HEK293 (cell line): ENCODE data around the gene HEG1.

Experiments used
- CTCF ChIA-PET: fragments of 350-600 bp; formaldehyde crosslinking; extraction: SDS; loops from one replicate; lab custom pipeline; 2021; ENCODE audit warnings: antibody characterized with exemption; lab: Yijun Ruan, JAX
- POLR2A ChIA-PET: fragments of 300-600 bp; formaldehyde crosslinking; extraction: SDS; loops from one replicate; lab custom pipeline; 2020; ENCODE audit warnings: antibody characterized with exemption, inconsistent platforms; lab: Yijun Ruan, JAX
- H3K27ac ChIP-seq: fragments of 200-500 bp; sonication (Bioruptor generic); 2 replicates; pipeline ENCODE4 v1.5.1; 2014; ENCODE audit warnings: low read depth, low read length, control low read depth, inconsistent platforms; ENCODE audit errors: extremely low read depth
- H3K36me3 ChIP-seq, 2 experiments: fragments of 200-500 bp in 1 of 2; sonication (Bioruptor generic) in 1 of 2; 1 replicate in 1 of 2; 2 replicates in 1 of 2; pipeline ENCODE4 v1.5.1; 2014 to 2017; ENCODE audit warnings: inconsistent platforms in 2 of 2, low read length in 2 of 2; ENCODE audit not compliant: control insufficient read depth in 2 of 2, insufficient read depth in 1 of 2
- H3K4me1 ChIP-seq: fragments of 200-500 bp; sonication (Bioruptor generic); 2 replicates; pipeline ENCODE4 v1.5.1; 2014; ENCODE audit warnings: mild to moderate bottlenecking, low read length, inconsistent platforms; ENCODE audit not compliant: control insufficient read depth, insufficient read depth
- H3K4me3 ChIP-seq: 2 replicates; pipeline ENCODE4 v1.5.1; 2011; ENCODE audit warnings: low read depth, mild to moderate bottlenecking, control low read depth, low read length, moderate library complexity
- H3K9me3 ChIP-seq: fragments of 200-500 bp; sonication (Bioruptor generic); 2 replicates; pipeline ENCODE4 v1.5.1; 2014; ENCODE audit warnings: low read depth, low read length, inconsistent platforms; ENCODE audit not compliant: control insufficient read depth, insufficient read depth
- GLIS1 ChIP-seq: fragments of 450-650 bp; formaldehyde crosslinking; IDR thresholded peaks from 2 replicates; pipeline ENCODE4 v1.5.1; 2016; ENCODE audit warnings: missing biosample characterization, missing genetic modification characterization
- ZBTB20 ChIP-seq: fragments of 450-650 bp; formaldehyde crosslinking; IDR thresholded peaks from 2 replicates; pipeline ENCODE4 v1.5.1; 2016; ENCODE audit warnings: missing biosample characterization, missing genetic modification characterization
- ZBTB21 ChIP-seq: fragments of 450-650 bp; formaldehyde crosslinking; IDR thresholded peaks from 2 replicates; pipeline ENCODE4 v1.5.1; 2017; ENCODE audit warnings: missing biosample characterization, missing genetic modification characterization
- ZEB2 ChIP-seq: fragments of 450-650 bp; formaldehyde crosslinking; IDR thresholded peaks from 2 replicates; pipeline ENCODE4 v1.5.1; 2016; ENCODE audit warnings: missing biosample characterization, missing genetic modification characterization
- ZFP41 ChIP-seq: fragments of 450-650 bp; formaldehyde crosslinking; IDR thresholded peaks from 2 replicates; pipeline ENCODE4 v1.5.1; 2016; ENCODE audit warnings: missing biosample characterization, missing genetic modification characterization, borderline replicate concordance
- ZNF184 ChIP-seq: fragments of 450-650 bp; IDR thresholded peaks from 2 replicates; pipeline ENCODE4 v1.5.1; 2018; ENCODE audit warnings: missing biosample characterization, mild to moderate bottlenecking, missing genetic modification characterization
- ZNF239 ChIP-seq: fragments of 450-650 bp; formaldehyde crosslinking; IDR thresholded peaks from 2 replicates; pipeline ENCODE4 v1.5.1; 2016; ENCODE audit warnings: missing biosample characterization, missing genetic modification characterization
- ZNF24 ChIP-seq: fragments of 450-650 bp; formaldehyde crosslinking; IDR thresholded peaks from 2 replicates; pipeline ENCODE4 v1.5.1; 2016; ENCODE audit warnings: missing biosample characterization, missing genetic modification characterization
- ZNF366 ChIP-seq: fragments of 450-650 bp; formaldehyde crosslinking; conservative IDR thresholded peaks from 2 replicates; pipeline ENCODE4 v1.5.1; 2016; ENCODE audit warnings: missing biosample characterization, missing genetic modification characterization
- ZNF404 ChIP-seq: fragments of 450-650 bp; formaldehyde crosslinking; IDR thresholded peaks from 2 replicates; pipeline ENCODE4 v1.5.1; 2017; ENCODE audit warnings: missing biosample characterization, missing genetic modification characterization
- ZNF548 ChIP-seq: fragments of 450-650 bp; formaldehyde crosslinking; IDR thresholded peaks from 2 replicates; pipeline ENCODE4 v1.5.1; 2016; ENCODE audit warnings: missing biosample characterization, missing genetic modification characterization
- ZNF585B ChIP-seq: fragments of 450-650 bp; formaldehyde crosslinking; IDR thresholded peaks from 2 replicates; pipeline ENCODE4 v1.5.1; 2016; ENCODE audit warnings: missing biosample characterization, missing genetic modification characterization
- ZNF660 ChIP-seq: fragments of 450-650 bp; IDR thresholded peaks from 2 replicates; pipeline ENCODE4 v1.5.1; 2018; ENCODE audit warnings: missing biosample characterization, mild to moderate bottlenecking, missing genetic modification characterization
- ZNF776 ChIP-seq: fragments of 450-650 bp; formaldehyde crosslinking; IDR thresholded peaks from 2 replicates; pipeline ENCODE4 v1.5.0; 2017; ENCODE audit warnings: missing biosample characterization, missing genetic modification characterization, borderline replicate concordance
- ZSCAN30 ChIP-seq: fragments of 450-650 bp; IDR thresholded peaks from 2 replicates; pipeline ENCODE4 v1.5.1; 2018; ENCODE audit warnings: missing biosample characterization, mild to moderate bottlenecking, missing genetic modification characterization, moderate library complexity
- TF ChIP-seq, protein P1 (sequence below): fragments of 450-650 bp; formaldehyde crosslinking; IDR thresholded peaks from 2 replicates; pipeline ENCODE4 v1.5.1; 2016; ENCODE audit warnings: missing biosample characterization, missing genetic modification characterization
- TF ChIP-seq, protein P2 (sequence below): fragments of 450-650 bp; formaldehyde crosslinking; IDR thresholded peaks from 2 replicates; pipeline ENCODE4 v1.5.1; 2016; ENCODE audit warnings: missing biosample characterization, missing genetic modification characterization
- TF ChIP-seq, protein P3 (sequence below): fragments of 450-650 bp; formaldehyde crosslinking; IDR thresholded peaks from 2 replicates; pipeline ENCODE4 v1.5.1; 2016; ENCODE audit warnings: missing biosample characterization, missing genetic modification characterization
- TF ChIP-seq, protein P4 (sequence below): fragments of 450-650 bp; formaldehyde crosslinking; IDR thresholded peaks from 2 replicates; pipeline ENCODE4 v1.5.1; 2016; ENCODE audit warnings: missing biosample characterization, missing genetic modification characterization
- TF ChIP-seq, protein P5 (sequence below): fragments of 450-650 bp; formaldehyde crosslinking; IDR thresholded peaks from 2 replicates; pipeline ENCODE4 v1.5.1; 2016; ENCODE audit warnings: missing biosample characterization, missing genetic modification characterization
- TF ChIP-seq, protein P6 (sequence below): fragments of 450-650 bp; formaldehyde crosslinking; IDR thresholded peaks from 2 replicates; pipeline ENCODE4 v1.5.1; 2016; ENCODE audit warnings: missing biosample characterization, missing genetic modification characterization

The HEG1 gene

DNA sequence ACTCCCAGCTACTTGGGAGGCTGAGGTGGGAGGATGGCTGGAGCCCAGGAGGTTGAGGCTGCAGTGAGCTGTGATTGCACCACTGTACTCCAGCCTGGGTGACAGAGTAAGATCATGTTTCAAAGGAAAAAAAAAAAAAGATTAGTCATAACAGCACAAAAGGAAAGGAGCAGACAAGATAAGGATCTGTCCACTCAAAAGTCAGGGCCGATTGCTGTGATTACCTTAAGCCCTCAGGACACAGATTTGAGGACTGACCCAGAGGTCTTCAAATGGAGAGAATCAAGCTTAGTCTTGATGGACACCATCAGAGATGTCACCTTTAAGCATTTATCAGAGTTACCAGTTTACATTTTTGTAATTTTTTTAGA, 23.9 kb upstream of the HEG1 start (continued):
- no peak for TF ChIP-seq ZNF776 (tag by site-specific recombination)
- TF ChIP-seq, protein P1, sequence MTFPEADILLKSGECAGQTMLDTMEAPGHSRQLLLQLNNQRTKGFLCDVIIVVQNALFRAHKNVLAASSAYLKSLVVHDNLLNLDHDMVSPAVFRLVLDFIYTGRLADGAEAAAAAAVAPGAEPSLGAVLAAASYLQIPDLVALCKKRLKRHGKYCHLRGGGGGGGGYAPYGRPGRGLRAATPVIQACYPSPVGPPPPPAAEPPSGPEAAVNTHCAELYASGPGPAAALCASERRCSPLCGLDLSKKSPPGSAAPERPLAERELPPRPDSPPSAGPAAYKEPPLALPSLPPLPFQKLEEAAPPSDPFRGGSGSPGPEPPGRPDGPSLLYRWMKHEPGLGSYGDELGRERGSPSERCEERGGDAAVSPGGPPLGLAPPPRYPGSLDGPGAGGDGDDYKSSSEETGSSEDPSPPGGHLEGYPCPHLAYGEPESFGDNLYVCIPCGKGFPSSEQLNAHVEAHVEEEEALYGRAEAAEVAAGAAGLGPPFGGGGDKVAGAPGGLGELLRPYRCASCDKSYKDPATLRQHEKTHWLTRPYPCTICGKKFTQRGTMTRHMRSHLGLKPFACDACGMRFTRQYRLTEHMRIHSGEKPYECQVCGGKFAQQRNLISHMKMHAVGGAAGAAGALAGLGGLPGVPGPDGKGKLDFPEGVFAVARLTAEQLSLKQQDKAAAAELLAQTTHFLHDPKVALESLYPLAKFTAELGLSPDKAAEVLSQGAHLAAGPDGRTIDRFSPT (tag by site-specific recombination): peak; percentile 25; the same call in 1 of the 2 replicates
- TF ChIP-seq, protein P2, sequence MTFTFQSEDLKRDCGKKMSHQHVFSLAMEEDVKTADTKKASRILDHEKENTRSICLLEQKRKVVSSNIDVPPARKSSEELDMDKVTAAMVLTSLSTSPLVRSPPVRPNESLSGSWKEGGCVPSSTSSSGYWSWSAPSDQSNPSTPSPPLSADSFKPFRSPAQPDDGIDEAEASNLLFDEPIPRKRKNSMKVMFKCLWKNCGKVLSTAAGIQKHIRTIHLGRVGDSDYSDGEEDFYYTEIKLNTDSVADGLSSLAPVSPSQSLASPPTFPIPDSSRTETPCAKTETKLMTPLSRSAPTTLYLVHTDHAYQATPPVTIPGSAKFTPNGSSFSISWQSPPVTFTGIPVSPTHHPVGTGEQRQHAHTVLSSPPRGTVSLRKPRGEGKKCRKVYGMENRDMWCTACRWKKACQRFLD (tag by site-specific recombination): no peak
- no peak for TF ChIP-seq ZNF585B (tag by site-specific recombination)
- TF ChIP-seq ZBTB21 (tag by site-specific recombination): no peak
- TF ChIP-seq ZEB2 (tag by site-specific recombination): no peak
- TF ChIP-seq ZNF404 (tag by site-specific recombination): no peak
- TF ChIP-seq ZBTB20 (tag by site-specific recombination): no peak
- TF ChIP-seq ZNF548 (tag by site-specific recombination): 0 out of 2 replicates have a peak, but pooled peaks have one; percentile 14
- TF ChIP-seq GLIS1 (tag by site-specific recombination): 0 out of 2 replicates have a peak, but pooled peaks have one; percentile 14

DNA sequence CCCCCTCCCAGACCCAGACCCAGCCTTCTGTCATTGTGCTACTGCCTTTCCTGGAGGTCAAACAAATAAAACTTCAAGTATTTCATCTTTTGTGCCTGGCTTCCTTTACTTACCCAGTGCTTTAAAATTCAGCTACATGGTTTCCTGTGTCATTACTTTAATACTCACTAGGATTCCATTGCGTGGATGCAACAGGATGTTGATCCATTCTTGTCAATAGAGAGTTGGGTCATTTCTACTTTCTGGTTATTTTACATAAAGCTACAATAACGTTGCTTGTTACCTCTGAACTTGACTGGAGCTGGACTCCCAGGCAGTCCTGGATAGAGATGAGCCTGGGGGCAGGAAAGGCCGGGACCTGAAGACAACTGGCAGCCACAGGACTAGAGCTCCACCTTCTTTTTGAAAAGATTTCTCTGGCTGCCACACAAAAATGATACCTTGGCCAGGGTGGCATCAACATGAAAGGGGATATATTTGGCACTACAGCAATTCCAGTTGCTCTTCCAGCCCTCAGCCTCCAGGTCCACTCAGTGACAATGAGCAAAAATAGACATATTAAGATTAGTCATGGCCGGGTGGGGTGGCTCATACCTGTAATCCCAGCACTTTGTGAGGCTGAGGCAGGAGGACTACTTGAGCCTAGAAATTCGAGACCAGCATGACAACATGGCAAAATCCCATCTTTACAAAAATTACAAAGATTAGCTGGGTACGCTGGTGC, 23.3 kb upstream of the HEG1 start:
- no peak overlapping the region for H3K27ac ChIP-seq
- ChIA-PET CTCF (no interaction called here), POLR2A (no interaction called here)
- H3K4me3 ChIP-seq: no peak overlapping the region
- no peaks in the 10 kb centered on the region for H3K9me3 ChIP-seq
- H3K4me1 ChIP-seq: no peaks in the 10 kb centered on the region
- H3K36me3 ChIP-seq: no peaks in the 10 kb centered on the region
- TF ChIP-seq ZNF660 (tag by site-specific recombination) (no peak), ZNF366 (no peak), ZNF24 (no peak), ZNF184 (tag by site-specific recombination) (no peak), ZSCAN30 (tag by site-specific recombination) (no peak), ZFP41 (tag by site-specific recombination) (no peak), ZNF239 (tag by site-specific recombination) (no peak)
- TF ChIP-seq, protein P3, sequence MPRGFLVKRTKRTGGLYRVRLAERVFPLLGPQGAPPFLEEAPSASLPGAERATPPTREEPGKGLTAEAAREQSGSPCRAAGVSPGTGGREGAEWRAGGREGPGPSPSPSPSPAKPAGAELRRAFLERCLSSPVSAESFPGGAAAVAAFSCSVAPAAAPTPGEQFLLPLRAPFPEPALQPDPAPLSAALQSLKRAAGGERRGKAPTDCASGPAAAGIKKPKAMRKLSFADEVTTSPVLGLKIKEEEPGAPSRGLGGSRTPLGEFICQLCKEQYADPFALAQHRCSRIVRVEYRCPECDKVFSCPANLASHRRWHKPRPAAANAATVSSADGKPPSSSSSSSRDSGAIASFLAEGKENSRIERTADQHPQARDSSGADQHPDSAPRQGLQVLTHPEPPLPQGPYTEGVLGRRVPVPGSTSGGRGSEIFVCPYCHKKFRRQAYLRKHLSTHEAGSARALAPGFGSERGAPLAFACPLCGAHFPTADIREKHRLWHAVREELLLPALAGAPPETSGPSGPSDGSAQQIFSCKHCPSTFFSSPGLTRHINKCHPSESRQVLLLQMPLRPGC (tag by site-specific recombination): no peak
- TF ChIP-seq, protein P1 (tag by site-specific recombination): no peak
- TF ChIP-seq, protein P4, sequence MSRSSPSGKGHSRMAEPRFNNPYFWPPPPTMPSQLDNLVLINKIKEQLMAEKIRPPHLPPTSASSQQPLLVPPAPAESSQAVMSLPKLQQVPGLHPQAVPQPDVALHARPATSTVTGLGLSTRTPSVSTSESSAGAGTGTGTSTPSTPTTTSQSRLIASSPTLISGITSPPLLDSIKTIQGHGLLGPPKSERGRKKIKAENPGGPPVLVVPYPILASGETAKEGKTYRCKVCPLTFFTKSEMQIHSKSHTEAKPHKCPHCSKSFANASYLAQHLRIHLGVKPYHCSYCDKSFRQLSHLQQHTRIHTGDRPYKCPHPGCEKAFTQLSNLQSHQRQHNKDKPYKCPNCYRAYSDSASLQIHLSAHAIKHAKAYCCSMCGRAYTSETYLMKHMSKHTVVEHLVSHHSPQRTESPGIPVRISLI (tag by site-specific recombination): no peak
- TF ChIP-seq, protein P5, sequence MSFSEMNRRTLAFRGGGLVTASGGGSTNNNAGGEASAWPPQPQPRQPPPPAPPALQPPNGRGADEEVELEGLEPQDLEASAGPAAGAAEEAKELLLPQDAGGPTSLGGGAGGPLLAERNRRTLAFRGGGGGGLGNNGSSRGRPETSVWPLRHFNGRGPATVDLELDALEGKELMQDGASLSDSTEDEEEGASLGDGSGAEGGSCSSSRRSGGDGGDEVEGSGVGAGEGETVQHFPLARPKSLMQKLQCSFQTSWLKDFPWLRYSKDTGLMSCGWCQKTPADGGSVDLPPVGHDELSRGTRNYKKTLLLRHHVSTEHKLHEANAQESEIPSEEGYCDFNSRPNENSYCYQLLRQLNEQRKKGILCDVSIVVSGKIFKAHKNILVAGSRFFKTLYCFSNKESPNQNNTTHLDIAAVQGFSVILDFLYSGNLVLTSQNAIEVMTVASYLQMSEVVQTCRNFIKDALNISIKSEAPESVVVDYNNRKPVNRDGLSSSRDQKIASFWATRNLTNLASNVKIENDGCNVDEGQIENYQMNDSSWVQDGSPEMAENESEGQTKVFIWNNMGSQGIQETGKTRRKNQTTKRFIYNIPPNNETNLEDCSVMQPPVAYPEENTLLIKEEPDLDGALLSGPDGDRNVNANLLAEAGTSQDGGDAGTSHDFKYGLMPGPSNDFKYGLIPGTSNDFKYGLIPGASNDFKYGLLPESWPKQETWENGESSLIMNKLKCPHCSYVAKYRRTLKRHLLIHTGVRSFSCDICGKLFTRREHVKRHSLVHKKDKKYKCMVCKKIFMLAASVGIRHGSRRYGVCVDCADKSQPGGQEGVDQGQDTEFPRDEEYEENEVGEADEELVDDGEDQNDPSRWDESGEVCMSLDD (tag by site-specific recombination): no peak
- TF ChIP-seq, protein P6, sequence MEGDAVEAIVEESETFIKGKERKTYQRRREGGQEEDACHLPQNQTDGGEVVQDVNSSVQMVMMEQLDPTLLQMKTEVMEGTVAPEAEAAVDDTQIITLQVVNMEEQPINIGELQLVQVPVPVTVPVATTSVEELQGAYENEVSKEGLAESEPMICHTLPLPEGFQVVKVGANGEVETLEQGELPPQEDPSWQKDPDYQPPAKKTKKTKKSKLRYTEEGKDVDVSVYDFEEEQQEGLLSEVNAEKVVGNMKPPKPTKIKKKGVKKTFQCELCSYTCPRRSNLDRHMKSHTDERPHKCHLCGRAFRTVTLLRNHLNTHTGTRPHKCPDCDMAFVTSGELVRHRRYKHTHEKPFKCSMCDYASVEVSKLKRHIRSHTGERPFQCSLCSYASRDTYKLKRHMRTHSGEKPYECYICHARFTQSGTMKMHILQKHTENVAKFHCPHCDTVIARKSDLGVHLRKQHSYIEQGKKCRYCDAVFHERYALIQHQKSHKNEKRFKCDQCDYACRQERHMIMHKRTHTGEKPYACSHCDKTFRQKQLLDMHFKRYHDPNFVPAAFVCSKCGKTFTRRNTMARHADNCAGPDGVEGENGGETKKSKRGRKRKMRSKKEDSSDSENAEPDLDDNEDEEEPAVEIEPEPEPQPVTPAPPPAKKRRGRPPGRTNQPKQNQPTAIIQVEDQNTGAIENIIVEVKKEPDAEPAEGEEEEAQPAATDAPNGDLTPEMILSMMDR (tag by site-specific recombination): no peak
- TF ChIP-seq, all 188 proteins: peak for 0
